Effector memory CD4-positive, alpha-beta T cell (primary cell): ENCODE measurements around the gene NWD2.

ENCODE experiments used
- DNase-seq, 3 donors: peaks; one replicate each; pipeline ENCODE4 v3.0.0-alpha.2; 2020
- H3K27ac ChIP-seq: 2 replicates; pipeline ENCODE4 v1.7.0; 2013; ENCODE audit warnings: mild to moderate bottlenecking, low read length, moderate library complexity; ENCODE audit not compliant: insufficient read depth, poor library complexity, severe bottlenecking
- H3K27me3 ChIP-seq: replicated peaks from 2 replicates; pipeline ENCODE4 v1.7.0; 2013; ENCODE audit warnings: mild to moderate bottlenecking, low read length; ENCODE audit not compliant: insufficient read depth, control insufficient read depth, poor library complexity, severe bottlenecking
- H3K36me3 ChIP-seq: 2 replicates; pipeline ENCODE4 v1.7.0; 2013; ENCODE audit warnings: mild to moderate bottlenecking, low read length, moderate library complexity; ENCODE audit not compliant: control insufficient read depth, insufficient read depth
- H3K4me1 ChIP-seq: 2 replicates; pipeline ENCODE4 v1.7.0; 2013; ENCODE audit warnings: low read length, mild to moderate bottlenecking; ENCODE audit not compliant: control insufficient read depth, insufficient read depth, poor library complexity, severe bottlenecking
- H3K4me3 ChIP-seq: 2 replicates; pipeline ENCODE4 v1.7.0; 2013; ENCODE audit warnings: low read length, low read depth, mild to moderate bottlenecking; ENCODE audit not compliant: insufficient read depth, poor library complexity, severe bottlenecking
- H3K9me3 ChIP-seq: 2 replicates; pipeline ENCODE4 v1.7.0; 2013; ENCODE audit warnings: mild to moderate bottlenecking, low read length, moderate library complexity; ENCODE audit not compliant: control insufficient read depth

Gene NWD2

GRCh38 chr4:37232315-37232714 lies 12.2 kb upstream of the NWD2 start:
- no peak overlapping the region for H3K27ac ChIP-seq

GRCh38 chr4:37236165-37236564 lies 8.4 kb upstream of the NWD2 start:
- Histone ChIP-seq H3K27ac (no peak overlapping the region), H3K27me3 (no peaks in the 10 kb centered on the region), H3K4me1 (no peaks in the 10 kb centered on the region), H3K36me3 (no peaks in the 10 kb centered on the region), H3K4me3 (no peak overlapping the region), H3K9me3 (no peaks in the 10 kb centered on the region)
- DNase-seq: no peak

More at GRCh38 chr4:37232315-37232714, 12.2 kb upstream of the NWD2 start:
- Histone ChIP-seq H3K36me3 (no peaks in the 10 kb centered on the region), H3K4me1 (no peaks in the 10 kb centered on the region), H3K9me3 (no peaks in the 10 kb centered on the region), H3K4me3 (no peak overlapping the region), H3K27me3 (no peaks in the 10 kb centered on the region)
- DNase-seq: no peak

- no peak overlapping the region for H3K27ac ChIP-seq
- no peaks in the 10 kb centered on the region for H3K4me1 ChIP-seq
- no peaks in the 10 kb centered on the region for H3K36me3 ChIP-seq
- no peak overlapping the region for H3K4me3 ChIP-seq
- peaks cover 15% of the 10 kb centered on the region for H3K27me3 ChIP-seq
- no peaks in the 10 kb centered on the region for H3K9me3 ChIP-seq
- no peak for DNase-seq
These were observed 2.9 kb upstream of the NWD2 start for GRCh38 chr4:37241647-37242046.

- DNase-seq: no peak
These were observed 1.5 kb upstream of the NWD2 start for GRCh38 chr4:37243051-37243450.

GRCh38 chr4:37243722-37244582 lies 591 bp upstream of the NWD2 start:
- Histone ChIP-seq H3K27ac (no peak overlapping the region), H3K27me3 (peaks cover 15% of the 10 kb centered on the region), H3K4me1 (no peaks in the 10 kb centered on the region), H3K36me3 (no peaks in the 10 kb centered on the region), H3K9me3 (no peaks in the 10 kb centered on the region), H3K4me3 (no peak overlapping the region)
- DNase-seq: no peak

More at GRCh38 chr4:37243051-37243450, 1.5 kb upstream of the NWD2 start:
- Histone ChIP-seq H3K9me3 (no peaks in the 10 kb centered on the region), H3K4me3 (no peak overlapping the region), H3K4me1 (no peaks in the 10 kb centered on the region), H3K27me3 (peaks cover 15% of the 10 kb centered on the region), H3K36me3 (no peaks in the 10 kb centered on the region), H3K27ac (no peak overlapping the region)

- DNase-seq: no peak
- peaks cover 15% of the 10 kb centered on the region for H3K27me3 ChIP-seq
- no peaks in the 10 kb centered on the region for H3K4me1 ChIP-seq
- no peak overlapping the region for H3K27ac ChIP-seq
- H3K9me3 ChIP-seq: no peaks in the 10 kb centered on the region
- no peaks in the 10 kb centered on the region for H3K36me3 ChIP-seq
- no peak overlapping the region for H3K4me3 ChIP-seq
These were observed 930 bp downstream of the NWD2 start for GRCh38 chr4:37245391-37245954.

GRCh38 chr4:37246891-37247290 lies 2.3 kb downstream of the NWD2 start:
- no peak overlapping the region for H3K4me3 ChIP-seq
- no peaks in the 10 kb centered on the region for H3K36me3 ChIP-seq
- no peaks in the 10 kb centered on the region for H3K4me1 ChIP-seq
- peaks cover 15% of the 10 kb centered on the region for H3K27me3 ChIP-seq
- H3K27ac ChIP-seq: no peak overlapping the region
- DNase-seq: no peak
- no peaks in the 10 kb centered on the region for H3K9me3 ChIP-seq

- Histone ChIP-seq H3K36me3 (no peaks in the 10 kb centered on the region), H3K9me3 (no peaks in the 10 kb centered on the region), H3K4me3 (no peak overlapping the region), H3K27me3 (no peaks in the 10 kb centered on the region), H3K27ac (no peak overlapping the region), H3K4me1 (no peaks in the 10 kb centered on the region)
- no peak for DNase-seq
These were observed 13.7 kb downstream of the NWD2 start for GRCh38 chr4:37258221-37258620.

GRCh38 chr4:37268319-37268718 lies 23.8 kb downstream of the NWD2 start:
- no peaks in the 10 kb centered on the region for H3K9me3 ChIP-seq
- H3K4me3 ChIP-seq: no peak overlapping the region
- no peaks in the 10 kb centered on the region for H3K36me3 ChIP-seq
- H3K4me1 ChIP-seq: no peaks in the 10 kb centered on the region
- no peak overlapping the region for H3K27ac ChIP-seq
- H3K27me3 ChIP-seq: no peaks in the 10 kb centered on the region
- no peak for DNase-seq

- H3K27ac ChIP-seq: no peak overlapping the region
- H3K36me3 ChIP-seq: no peaks in the 10 kb centered on the region
- H3K4me1 ChIP-seq: no peaks in the 10 kb centered on the region
- no peak overlapping the region for H3K4me3 ChIP-seq
- no peaks in the 10 kb centered on the region for H3K9me3 ChIP-seq
- no peak for DNase-seq
- H3K27me3 ChIP-seq: no peaks in the 10 kb centered on the region
These were observed 34.6 kb downstream of the NWD2 start for GRCh38 chr4:37279121-37279520.
